ENCODE measurements around the gene KCNMA1. TPM values are rescaled to one million over a fixed set of nuclear protein-coding genes. Genes with fewer than 3 reads are reported as not detected.

The KCNMA1 gene
- total and polyA plus RNA-seq, 4 experiments from 2014 or later, result 0.26 TPM; not detected in 3

GRCh38 chr10:77387247-77387646 is 250.4 kb downstream of the KCNMA1 start:
- Mint-ChIP-seq H3K4me1 (no peaks in the 10 kb centered on the region), H3K9me3 (no peaks in the 10 kb centered on the region), H3K36me3 (no peaks in the 10 kb centered on the region), H3K4me3 (no peak overlapping the region), H3K27ac (no peak overlapping the region), H3K27me3 (peaks cover 3% of the 10 kb centered on the region in 2 donors)
- H3K4me3 ChIP-seq (ENCODE audit: low read length in 2 of 2), result no peak overlapping the region
- ChIA-PET CTCF (ENCODE audit: partially characterized antibody) (no interaction called here), POLR2A (ENCODE audit: partially characterized antibody) (no interaction called here)
- H3K36me3 ChIP-seq (ENCODE audit: insufficient read depth, low read length), result no peaks in the 10 kb centered on the region
- H3K9me3 ChIP-seq (ENCODE audit: control insufficient read depth in 1 of 2, low read length in 2 of 2), result no peaks in the 10 kb centered on the region
- H3K27me3 ChIP-seq (ENCODE audit: insufficient read depth, low read length), result no peaks in the 10 kb centered on the region
- intact Hi-C loops (cut with micrococcal nuclease), result no loop called here
- no peak for DNase-seq
- H3K4me1 ChIP-seq (ENCODE audit: insufficient read depth, low read length), result no peaks in the 10 kb centered on the region
- H3K27ac ChIP-seq (ENCODE audit: low read depth, low read length), result no peak overlapping the region

GRCh38 chr10:77386838-77387237 is 250.8 kb downstream of the KCNMA1 start:
- ChIA-PET POLR2A (ENCODE audit: partially characterized antibody) (no interaction called here), CTCF (ENCODE audit: partially characterized antibody) (no interaction called here)
- Mint-ChIP-seq H3K27me3 (peaks cover 3% of the 10 kb centered on the region in 2 donors), H3K36me3 (no peaks in the 10 kb centered on the region), H3K27ac (no peak overlapping the region), H3K4me3 (peak overlapping the region in 1 of 8 donors; percentile 46), H3K4me1 (no peaks in the 10 kb centered on the region), H3K9me3 (no peaks in the 10 kb centered on the region)
- no peak for DNase-seq
- Histone ChIP-seq H3K27me3 (ENCODE audit: insufficient read depth, low read length) (no peaks in the 10 kb centered on the region), H3K4me1 (ENCODE audit: insufficient read depth, low read length) (no peaks in the 10 kb centered on the region), H3K4me3 (ENCODE audit: low read length in 2 of 2) (no peak overlapping the region), H3K9me3 (ENCODE audit: control insufficient read depth in 1 of 2, low read length in 2 of 2) (no peaks in the 10 kb centered on the region), H3K36me3 (ENCODE audit: insufficient read depth, low read length) (no peaks in the 10 kb centered on the region), H3K27ac (ENCODE audit: low read depth, low read length) (no peak overlapping the region)
- intact Hi-C loops (cut with micrococcal nuclease), result no loop called here

- peaks cover 3% of the 10 kb centered on the region in 2 donors for H3K27me3 Mint-ChIP-seq
- no peaks in the 10 kb centered on the region for H3K4me1 Mint-ChIP-seq
- Histone ChIP-seq H3K4me3 (ENCODE audit: low read length in 2 of 2) (no peak overlapping the region), H3K36me3 (ENCODE audit: insufficient read depth, low read length) (no peaks in the 10 kb centered on the region), H3K4me1 (ENCODE audit: insufficient read depth, low read length) (no peaks in the 10 kb centered on the region), H3K27ac (ENCODE audit: low read depth, low read length) (no peak overlapping the region), H3K9me3 (ENCODE audit: control insufficient read depth in 1 of 2, low read length in 2 of 2) (no peaks in the 10 kb centered on the region), H3K27me3 (ENCODE audit: insufficient read depth, low read length) (no peaks in the 10 kb centered on the region)
- no peaks in the 10 kb centered on the region for H3K36me3 Mint-ChIP-seq
- H3K9me3 Mint-ChIP-seq, result no peaks in the 10 kb centered on the region
- CTCF ChIA-PET (ENCODE audit: partially characterized antibody), result no interaction called here
- H3K27ac Mint-ChIP-seq, result no peak overlapping the region
- DNase-seq, result no peak
- H3K4me3 Mint-ChIP-seq, result no peak overlapping the region
- POLR2A ChIA-PET (ENCODE audit: partially characterized antibody), result no interaction called here
- intact Hi-C loops (cut with micrococcal nuclease), result no loop called here
Measured at GRCh38 chr10:77386365-77386764, 251.2 kb downstream of the KCNMA1 start.

- Histone ChIP-seq H3K27me3 (ENCODE audit: insufficient read depth, low read length) (no peaks in the 10 kb centered on the region), H3K27ac (ENCODE audit: low read depth, low read length) (no peak overlapping the region), H3K4me3 (ENCODE audit: low read length in 2 of 2) (no peak overlapping the region), H3K4me1 (ENCODE audit: insufficient read depth, low read length) (no peaks in the 10 kb centered on the region), H3K9me3 (ENCODE audit: control insufficient read depth in 1 of 2, low read length in 2 of 2) (no peaks in the 10 kb centered on the region), H3K36me3 (ENCODE audit: insufficient read depth, low read length) (no peaks in the 10 kb centered on the region)
- no peaks in the 10 kb centered on the region for H3K4me1 Mint-ChIP-seq
- H3K9me3 Mint-ChIP-seq, result peaks cover 0 to 1% (median 0%) of the 10 kb centered on the region in 8 donors
- H3K27ac Mint-ChIP-seq, result peak overlapping the region in 1 of 7 donors; percentile 6
- DNase-seq, result no peak
- POLR2A ChIA-PET (ENCODE audit: partially characterized antibody), result no interaction called here
- intact Hi-C loops (cut with micrococcal nuclease), result no loop called here
- H3K27me3 Mint-ChIP-seq, result peaks cover 3% of the 10 kb centered on the region in 2 donors
- CTCF ChIA-PET (ENCODE audit: partially characterized antibody), result no interaction called here
- H3K4me3 Mint-ChIP-seq, result no peak overlapping the region
- no peaks in the 10 kb centered on the region for H3K36me3 Mint-ChIP-seq
Measured at GRCh38 chr10:77385315-77385714, 252.3 kb downstream of the KCNMA1 start.

DNA sequence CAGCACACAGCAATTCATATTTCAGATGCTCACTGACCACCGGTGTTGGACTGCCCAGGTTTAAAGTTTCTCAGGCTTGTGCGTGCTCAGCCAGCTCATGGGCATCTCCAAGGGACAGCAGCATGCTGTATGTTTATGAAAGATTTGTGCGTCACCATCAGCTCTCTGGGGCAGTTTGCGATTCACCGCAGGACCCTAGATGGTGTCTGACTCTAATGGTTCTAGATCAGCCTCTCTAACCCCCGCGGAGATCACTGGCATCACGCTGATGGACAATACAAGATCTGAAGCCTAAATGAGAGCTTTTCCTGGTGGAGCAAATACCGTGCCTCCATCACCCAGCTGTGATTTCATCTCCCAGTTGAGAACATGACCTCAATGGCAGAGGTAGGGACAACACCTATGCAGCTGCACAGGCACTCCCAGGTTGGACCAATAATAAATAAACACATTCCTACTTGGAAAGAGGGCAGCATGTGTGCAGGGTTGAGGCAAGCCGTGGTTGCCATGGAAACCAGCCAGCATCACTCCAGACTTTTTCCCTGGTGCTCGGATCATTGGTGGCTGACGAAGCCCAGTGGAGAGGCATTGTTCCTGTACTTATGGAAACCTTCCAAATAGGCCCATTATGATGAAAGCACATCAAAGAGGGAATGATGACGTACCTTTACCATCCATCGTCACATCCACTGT is 253.6 kb downstream of the KCNMA1 start:
- H3K9me3 Mint-ChIP-seq, result peaks cover 0 to 5% (median 0%) of the 10 kb centered on the region in 8 donors
- Histone ChIP-seq H3K9me3 (ENCODE audit: control insufficient read depth in 1 of 2, low read length in 2 of 2) (no peaks in the 10 kb centered on the region), H3K4me1 (ENCODE audit: insufficient read depth, low read length) (no peaks in the 10 kb centered on the region), H3K36me3 (ENCODE audit: insufficient read depth, low read length) (no peaks in the 10 kb centered on the region), H3K27ac (ENCODE audit: low read depth, low read length) (no peak overlapping the region), H3K4me3 (ENCODE audit: low read length in 2 of 2) (no peak overlapping the region), H3K27me3 (ENCODE audit: insufficient read depth, low read length) (no peaks in the 10 kb centered on the region)
- POLR2A ChIA-PET (ENCODE audit: partially characterized antibody), result no interaction called here
- H3K4me1 Mint-ChIP-seq, result no peaks in the 10 kb centered on the region
- H3K36me3 Mint-ChIP-seq, result no peaks in the 10 kb centered on the region
- H3K4me3 Mint-ChIP-seq, result no peak overlapping the region
- intact Hi-C loops (cut with micrococcal nuclease), result no loop called here
- CTCF ChIA-PET (ENCODE audit: partially characterized antibody), result no interaction called here
- peaks cover 3% of the 10 kb centered on the region in 2 donors for H3K27me3 Mint-ChIP-seq
- no peak for DNase-seq
- H3K27ac Mint-ChIP-seq, result no peak overlapping the region

- Mint-ChIP-seq H3K27ac (no peak overlapping the region), H3K27me3 (peaks cover 2 to 3% of the 10 kb centered on the region in 2 donors), H3K4me1 (no peaks in the 10 kb centered on the region), H3K9me3 (peaks cover 0 to 5% (median 0%) of the 10 kb centered on the region in 8 donors), H3K4me3 (no peak overlapping the region), H3K36me3 (no peaks in the 10 kb centered on the region)
- H3K36me3 ChIP-seq (ENCODE audit: insufficient read depth, low read length), result no peaks in the 10 kb centered on the region
- no peak overlapping the region for H3K27ac ChIP-seq (ENCODE audit: low read depth, low read length)
- no peaks in the 10 kb centered on the region for H3K9me3 ChIP-seq (ENCODE audit: control insufficient read depth in 1 of 2, low read length in 2 of 2)
- ChIA-PET POLR2A (ENCODE audit: partially characterized antibody) (no interaction called here), CTCF (ENCODE audit: partially characterized antibody) (no interaction called here)
- intact Hi-C loops (cut with micrococcal nuclease), result no loop called here
- H3K27me3 ChIP-seq (ENCODE audit: insufficient read depth, low read length), result no peaks in the 10 kb centered on the region
- no peak overlapping the region for H3K4me3 ChIP-seq (ENCODE audit: low read length in 2 of 2)
- H3K4me1 ChIP-seq (ENCODE audit: insufficient read depth, low read length), result no peaks in the 10 kb centered on the region
- DNase-seq, result no peak
Measured at GRCh38 chr10:77381750-77382149, 255.9 kb downstream of the KCNMA1 start.

- H3K4me3 Mint-ChIP-seq, result no peak overlapping the region
- H3K36me3 Mint-ChIP-seq, result no peaks in the 10 kb centered on the region
- no peaks in the 10 kb centered on the region for H3K4me1 ChIP-seq (ENCODE audit: insufficient read depth, low read length)
- no peak for DNase-seq
- H3K27ac ChIP-seq (ENCODE audit: low read depth, low read length), result no peak overlapping the region
- H3K4me3 ChIP-seq (ENCODE audit: low read length in 2 of 2), result no peak overlapping the region
- POLR2A ChIA-PET (ENCODE audit: partially characterized antibody), result no interaction called here
- intact Hi-C loops (cut with micrococcal nuclease), result no loop called here
- H3K27me3 ChIP-seq (ENCODE audit: insufficient read depth, low read length), result no peaks in the 10 kb centered on the region
- H3K9me3 ChIP-seq (ENCODE audit: control insufficient read depth in 1 of 2, low read length in 2 of 2), result no peaks in the 10 kb centered on the region
- peaks cover 1 to 2% of the 10 kb centered on the region in 2 donors for H3K27me3 Mint-ChIP-seq
- H3K4me1 Mint-ChIP-seq, result no peaks in the 10 kb centered on the region
- CTCF ChIA-PET (ENCODE audit: partially characterized antibody), result no interaction called here
- peaks cover 0 to 5% (median 0%) of the 10 kb centered on the region in 8 donors for H3K9me3 Mint-ChIP-seq
- no peak overlapping the region for H3K27ac Mint-ChIP-seq
- H3K36me3 ChIP-seq (ENCODE audit: insufficient read depth, low read length), result no peaks in the 10 kb centered on the region
Measured at GRCh38 chr10:77380723-77381122, 256.9 kb downstream of the KCNMA1 start.

- Histone ChIP-seq H3K27me3 (ENCODE audit: insufficient read depth, low read length) (no peaks in the 10 kb centered on the region), H3K4me1 (ENCODE audit: insufficient read depth, low read length) (no peaks in the 10 kb centered on the region), H3K4me3 (ENCODE audit: low read length in 2 of 2) (no peak overlapping the region), H3K9me3 (ENCODE audit: control insufficient read depth in 1 of 2, low read length in 2 of 2) (no peaks in the 10 kb centered on the region), H3K27ac (ENCODE audit: low read depth, low read length) (no peak overlapping the region), H3K36me3 (ENCODE audit: insufficient read depth, low read length) (no peaks in the 10 kb centered on the region)
- Mint-ChIP-seq H3K27ac (no peak overlapping the region), H3K4me3 (no peak overlapping the region), H3K9me3 (peaks cover 0 to 5% (median 0%) of the 10 kb centered on the region in 8 donors), H3K36me3 (no peaks in the 10 kb centered on the region), H3K27me3 (peaks cover 0 to 2% of the 10 kb centered on the region in 2 donors), H3K4me1 (no peaks in the 10 kb centered on the region)
- ChIA-PET CTCF (ENCODE audit: partially characterized antibody) (no interaction called here), POLR2A (ENCODE audit: partially characterized antibody) (no interaction called here)
- no peak for DNase-seq
- intact Hi-C loops (cut with micrococcal nuclease), result no loop called here
Measured at GRCh38 chr10:77380191-77380590, 257.4 kb downstream of the KCNMA1 start.

All from CD4-positive, alpha-beta memory T cell (primary cell).